Endodermal cell (in vitro differentiated cells): Measurements from ENCODE around the gene EGR2. TPM values are rescaled to one million over a fixed set of nuclear protein-coding genes. Genes with fewer than 3 reads are reported as not detected.

Experiments
- DNase-seq: peaks from one replicate; pipeline ENCODE4 v3.0.0-alpha.2; 2017
- H3K27ac ChIP-seq: 2 replicates; pipeline ENCODE4 v1.5.1; 2013; ENCODE audit warnings: mild to moderate bottlenecking, low read depth, low read length, moderate library complexity
- H3K27me3 ChIP-seq: 2 replicates; pipeline ENCODE4 v1.6.1; 2013; ENCODE audit warnings: mild to moderate bottlenecking, low read length, moderate library complexity; ENCODE audit not compliant: insufficient read depth, control insufficient read depth, poor library complexity, severe bottlenecking
- H3K36me3 ChIP-seq: 2 replicates; pipeline ENCODE4 v1.7.0; 2013; ENCODE audit warnings: mild to moderate bottlenecking, low read length, moderate library complexity; ENCODE audit not compliant: control insufficient read depth, insufficient read depth
- H3K4me1 ChIP-seq: one replicate; pipeline ENCODE4 v1.7.0; 2013; ENCODE audit warnings: low read length; ENCODE audit not compliant: control insufficient read depth, insufficient read depth
- H3K4me3 ChIP-seq: 2 replicates; pipeline ENCODE4 v1.5.1; 2013; ENCODE audit warnings: mild to moderate bottlenecking, low read length, moderate library complexity
- H3K9ac ChIP-seq: 2 replicates; pipeline ENCODE4 v1.6.1; 2013; ENCODE audit warnings: mild to moderate bottlenecking, low read length, moderate library complexity; ENCODE audit not compliant: poor library complexity, severe bottlenecking; ENCODE audit errors: extremely low read depth
- H3K9me3 ChIP-seq: 2 replicates; pipeline ENCODE4 v1.6.1; 2013; ENCODE audit warnings: mild to moderate bottlenecking, low read length, moderate library complexity; ENCODE audit not compliant: control insufficient read depth
- H3K27ac Mint-ChIP-seq: 2 replicates; pipeline ENCODE4 v1.8.0; 2020; ENCODE audit warnings: mixed read lengths
- H3K27me3 Mint-ChIP-seq: 2 replicates; pipeline ENCODE4 v1.8.0; 2021; ENCODE audit warnings: mild to moderate bottlenecking, mixed read lengths; ENCODE audit not compliant: insufficient read depth
- H3K36me3 Mint-ChIP-seq: 2 replicates; pipeline ENCODE4 v1.8.0; 2020; ENCODE audit warnings: low read depth, mixed read lengths
- H3K4me1 Mint-ChIP-seq: 2 replicates; pipeline ENCODE4 v1.8.0; 2020; ENCODE audit warnings: mixed read lengths
- H3K4me3 Mint-ChIP-seq: 2 replicates; pipeline ENCODE4 v1.8.0; 2020; ENCODE audit warnings: mild to moderate bottlenecking, moderate library complexity, mixed read lengths
- H3K9me3 Mint-ChIP-seq: 2 replicates; pipeline ENCODE4 v1.8.0; 2020; ENCODE audit warnings: mild to moderate bottlenecking, mixed read lengths
- CTCF ChIP-seq: fragments of 200-600 bp; sonication (generic); conservative IDR thresholded peaks from 2 replicates; pipeline ENCODE4 v1.5.0; 2021; ENCODE audit warnings: antibody characterized with exemption, mild to moderate bottlenecking
- WGBS, 2 experiments: methylation state at CpG; one replicate each; pipeline versions ENCODE4 v1.1.5 to v1.1.7; 2013; ENCODE audit warnings: missing lambda C conversion rate in 2 of 2, mixed read lengths in 1 of 2; ENCODE audit not compliant: insufficient coverage in 1 of 2, insufficient read length in 1 of 2; 5-methylcytosine and 5-hydroxymethylcytosine counted together
- total RNA-seq, 2 donors: library from RNA; stranded (reverse); fragmentation: NEBNext Ultra II Directional in 1 of 2; extraction: Animal tissue kit (Norgen Biotek cat#: 25700) in 1 of 2; gene quantifications; 2 replicates in 1 of 2; 3 replicates in 1 of 2; pipeline ENCODE4 v1.2.1, GENCODE V29; 2021

The EGR2 gene
- total RNA-seq, 2 donors from 2014 or later = 0.24 to 0.35 TPM

- no peak for TF ChIP-seq CTCF
- 100% methylated on average over 2 of the region's 5 CpGs; no CpG with 5 or more reads in 1 of the 2 experiments for WGBS, 2 experiments
- no peak overlapping the region for H3K4me3 ChIP-seq
- H3K4me1 ChIP-seq = no peaks in the 10 kb centered on the region
- H3K36me3 Mint-ChIP-seq = no peaks in the 10 kb centered on the region
- peaks cover 9% of the 10 kb centered on the region for H3K4me1 Mint-ChIP-seq
- DNase-seq = no peak
- peaks cover 2% of the 10 kb centered on the region for H3K9me3 Mint-ChIP-seq
- no peaks in the 10 kb centered on the region for H3K27me3 Mint-ChIP-seq
- H3K9ac ChIP-seq = no peak overlapping the region
- H3K27ac ChIP-seq = no peak overlapping the region
- H3K27ac Mint-ChIP-seq = no peak overlapping the region
- no peaks in the 10 kb centered on the region for H3K36me3 ChIP-seq
- H3K4me3 Mint-ChIP-seq = no peak overlapping the region
- H3K9me3 ChIP-seq = no peaks in the 10 kb centered on the region
- H3K27me3 ChIP-seq = no peaks in the 10 kb centered on the region
Measured at GRCh38 chr10:62779487-62780248, 36.5 kb downstream of the EGR2 start.

DNA sequence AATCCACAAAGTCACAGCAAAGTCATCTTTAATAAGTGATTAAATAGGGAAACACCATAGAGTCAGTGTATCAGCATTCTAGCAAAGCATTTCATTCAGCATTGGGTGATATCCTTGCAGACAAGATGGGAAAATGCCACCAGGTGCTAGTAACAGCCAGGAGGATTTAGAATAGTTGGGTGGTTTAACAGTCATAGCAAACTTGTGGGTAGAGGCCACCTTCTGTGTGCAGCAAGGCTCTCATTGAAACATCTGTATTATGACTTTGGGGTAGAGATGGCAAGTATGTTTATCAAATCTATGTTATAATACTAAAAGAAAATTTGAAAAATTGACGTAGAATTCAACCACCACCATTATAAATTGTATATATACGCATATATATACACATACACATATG, 38.0 kb downstream of the EGR2 start:
- Mint-ChIP-seq H3K27ac (no peak overlapping the region), H3K4me3 (no peak overlapping the region), H3K4me1 (peaks cover 9% of the 10 kb centered on the region), H3K9me3 (no peaks in the 10 kb centered on the region), H3K36me3 (no peaks in the 10 kb centered on the region), H3K27me3 (no peaks in the 10 kb centered on the region)
- H3K4me3 ChIP-seq = no peak overlapping the region
- H3K36me3 ChIP-seq = no peaks in the 10 kb centered on the region
- no peaks in the 10 kb centered on the region for H3K9me3 ChIP-seq
- H3K27ac ChIP-seq = no peak overlapping the region
- TF ChIP-seq CTCF = no peak
- no peaks in the 10 kb centered on the region for H3K4me1 ChIP-seq
- H3K9ac ChIP-seq = no peak overlapping the region
- no peaks in the 10 kb centered on the region for H3K27me3 ChIP-seq
- no peak for DNase-seq
- WGBS, 2 experiments = no CpG with 5 or more reads among the region's 2 CpGs

- Mint-ChIP-seq H3K9me3 (no peaks in the 10 kb centered on the region), H3K4me3 (no peak overlapping the region), H3K4me1 (peaks cover 15% of the 10 kb centered on the region), H3K27me3 (no peaks in the 10 kb centered on the region), H3K27ac (no peak overlapping the region), H3K36me3 (no peaks in the 10 kb centered on the region)
- Histone ChIP-seq H3K4me3 (no peak overlapping the region), H3K9ac (no peak overlapping the region), H3K36me3 (no peaks in the 10 kb centered on the region), H3K4me1 (no peaks in the 10 kb centered on the region), H3K27ac (peak overlapping the region; percentile 34), H3K9me3 (no peaks in the 10 kb centered on the region), H3K27me3 (no peaks in the 10 kb centered on the region)
- WGBS, 2 experiments = 91 to 93% methylated on average over 5 to 7 of the region's 7 CpGs
- TF ChIP-seq CTCF = no peak
- no peak for DNase-seq
Measured at GRCh38 chr10:62772186-62772974, 43.8 kb downstream of the EGR2 start.
